ENCODE measurements around the gene MTCL1. TPM values are rescaled to one million over a fixed set of nuclear protein-coding genes. Genes with fewer than 3 reads are reported as not detected.

The MTCL1 gene
- total and polyA plus RNA-seq, 2 of the 8 experiments (the other 6 are each of a cell fraction or from before 2014, with no cell fraction given): 16.6 to 60.8 TPM

- no peak for TF ChIP-seq CHD7 (IDR thresholded peaks at IDR 0.05; ENCODE audit: insufficient replicate concordance, low read length)
- TF ChIP-seq KDM5A (IDR thresholded peaks at IDR 0.05; ENCODE audit: low read length): no peak
- TF ChIP-seq RNF2 (IDR thresholded peaks at IDR 0.05; ENCODE audit: borderline replicate concordance, low read depth, low read length, missing control alignments, poor library complexity, severe bottlenecking): no peak
- no peak for TF ChIP-seq SP2 (IDR thresholded peaks at IDR 0.05; ENCODE audit: low read length)
- no peak for TF ChIP-seq TAF1 (IDR thresholded peaks at IDR 0.05; ENCODE audit: low read depth, low read length)
- TF ChIP-seq GABPA (IDR thresholded peaks at IDR 0.05; ENCODE audit: borderline replicate concordance, insufficient read depth, low read length): no peak
- TF ChIP-seq YY1 (IDR thresholded peaks at IDR 0.05; ENCODE audit: low read depth, low read length): no peak
- no peak for TF ChIP-seq BACH1 (IDR thresholded peaks at IDR 0.05; ENCODE audit: low read length)
These were observed 2.7 kb upstream of the MTCL1 start (continued) for GRCh38 chr18:8702668-8703067.
